Urothelium cell line (cell line): ENCODE measurements around the gene CAST.

Experiments
- DNase-seq: peaks from one replicate; pipeline ENCODE4 v3.0.0; 2011; ENCODE audit warnings: low spot score, mixed read lengths
- FAIRE-seq: peaks from 2 replicates; lab custom pipeline; 2011; peaks lifted over from hg19 to GRCh38; lab: Jason Lieb, UNC

Gene CAST

DNA sequence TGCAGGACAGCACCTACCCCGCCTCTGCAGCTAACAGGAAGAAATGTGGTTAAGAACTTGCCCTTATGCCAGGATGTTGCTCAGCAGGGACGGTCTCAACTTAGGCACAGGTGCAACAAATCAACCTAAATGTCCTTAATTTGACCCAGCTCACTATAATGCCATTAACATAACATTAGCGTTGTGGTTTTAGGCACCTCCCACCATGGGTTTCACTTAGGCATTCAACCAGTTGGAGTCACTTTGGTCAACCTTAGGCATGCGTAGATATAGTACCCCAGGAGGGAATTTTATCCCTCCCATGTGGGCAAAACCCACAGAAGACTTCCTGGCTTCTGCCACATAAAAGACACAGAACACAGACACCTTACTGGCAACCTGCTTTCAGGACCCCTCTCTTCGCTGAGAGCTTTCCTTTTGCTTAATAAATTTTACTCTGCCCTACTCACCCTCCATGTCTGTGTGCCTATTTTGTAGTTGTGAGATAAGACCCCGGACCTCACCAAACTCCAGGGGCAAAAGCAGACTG is 154.3 kb downstream of the CAST start:
- FAIRE-seq: peak; percentile 27
- DNase-seq: no peak

DNA sequence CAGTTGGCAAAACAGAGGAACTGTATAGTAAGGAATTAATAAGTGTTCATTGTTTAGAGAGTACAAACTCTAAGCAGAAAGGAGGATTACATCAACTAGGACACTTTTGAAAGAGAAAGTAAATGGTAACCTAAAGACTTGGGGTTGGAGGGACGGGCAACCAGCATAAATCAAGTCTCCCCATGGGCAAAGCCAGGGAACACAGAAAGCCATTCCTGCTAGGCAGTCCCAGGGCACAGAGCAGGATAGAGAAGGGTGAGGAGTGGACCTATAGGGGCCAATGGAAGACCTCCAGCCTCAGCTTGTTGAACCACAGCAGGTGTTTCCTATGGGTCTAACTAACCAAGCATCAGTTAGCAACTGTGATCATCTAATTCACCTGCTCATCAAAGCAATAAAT is 154.8 kb downstream of the CAST start:
- FAIRE-seq (no peak), DNase-seq (no peak)

DNA sequence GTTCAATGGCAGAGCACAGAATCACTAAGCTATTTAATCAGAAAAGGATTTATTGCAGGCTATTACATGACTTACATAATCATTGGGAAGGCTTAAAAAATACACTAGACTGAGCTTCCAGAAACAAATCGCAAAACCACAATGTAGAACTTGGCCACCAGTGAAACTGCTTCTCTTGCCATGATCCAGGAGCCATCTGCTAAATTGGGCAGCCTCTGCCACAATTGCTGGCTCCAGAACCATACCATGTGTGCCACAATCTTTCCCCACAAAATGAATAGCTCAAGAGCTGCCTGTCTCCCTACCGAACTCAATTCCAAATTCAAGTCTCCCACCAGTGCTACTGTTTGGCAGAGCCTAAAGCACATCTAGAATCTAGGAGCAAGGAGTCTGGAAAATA is 155.3 kb downstream of the CAST start:
- DNase-seq: no peak
- FAIRE-seq: no peak

DNA sequence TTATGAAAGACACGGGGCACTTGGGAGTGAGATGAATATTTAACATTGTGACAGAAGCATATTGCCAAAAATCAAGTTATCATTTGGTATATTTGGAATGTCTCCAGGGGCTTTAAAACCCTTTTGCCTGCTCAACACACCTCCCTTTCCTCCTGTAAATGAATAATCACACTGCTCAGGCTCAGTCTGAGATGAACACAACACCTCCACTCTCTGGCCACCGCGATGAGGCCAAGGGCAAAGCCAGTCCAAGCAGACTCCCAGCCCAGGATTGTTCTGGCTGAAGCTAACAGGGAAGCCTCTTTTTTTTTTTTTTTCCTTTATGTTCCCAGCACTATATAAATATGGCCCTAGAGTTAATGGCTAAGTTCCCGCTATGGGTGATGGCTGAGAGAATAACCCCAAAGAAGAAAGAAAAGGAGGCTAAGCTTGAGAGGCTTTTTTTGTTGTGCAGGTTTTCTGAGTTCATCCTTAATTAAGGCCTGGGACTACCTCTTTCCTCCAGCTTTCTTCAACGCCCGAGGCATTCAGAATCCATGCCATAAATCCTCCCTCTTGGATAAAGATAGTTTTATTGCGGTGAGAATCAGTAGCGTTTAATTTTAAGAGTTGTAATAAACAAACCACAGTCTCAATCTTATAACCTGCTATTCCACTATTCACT is 156.1 kb downstream of the CAST start:
- DNase-seq (no peak), FAIRE-seq (no peak)

DNA sequence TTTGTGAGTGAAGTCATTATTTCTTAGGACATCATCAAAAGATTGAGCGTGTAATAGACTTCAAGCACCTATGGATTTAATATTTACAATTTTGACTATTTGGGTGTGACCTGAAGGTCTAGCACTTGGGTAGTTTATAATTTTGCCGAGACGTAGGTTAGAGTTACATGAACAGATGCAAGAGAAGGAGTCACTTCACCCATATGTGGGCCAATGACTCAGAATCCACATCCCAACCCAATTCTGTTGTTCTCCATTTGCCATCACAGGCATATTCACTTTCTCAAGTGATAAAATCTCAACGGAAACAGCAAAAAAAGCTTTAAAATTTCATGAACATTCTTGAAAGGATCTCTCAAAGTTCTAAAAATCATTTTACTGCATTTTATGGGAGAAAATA is 157.6 kb downstream of the CAST start:
- FAIRE-seq (no peak), DNase-seq (no peak)

DNA sequence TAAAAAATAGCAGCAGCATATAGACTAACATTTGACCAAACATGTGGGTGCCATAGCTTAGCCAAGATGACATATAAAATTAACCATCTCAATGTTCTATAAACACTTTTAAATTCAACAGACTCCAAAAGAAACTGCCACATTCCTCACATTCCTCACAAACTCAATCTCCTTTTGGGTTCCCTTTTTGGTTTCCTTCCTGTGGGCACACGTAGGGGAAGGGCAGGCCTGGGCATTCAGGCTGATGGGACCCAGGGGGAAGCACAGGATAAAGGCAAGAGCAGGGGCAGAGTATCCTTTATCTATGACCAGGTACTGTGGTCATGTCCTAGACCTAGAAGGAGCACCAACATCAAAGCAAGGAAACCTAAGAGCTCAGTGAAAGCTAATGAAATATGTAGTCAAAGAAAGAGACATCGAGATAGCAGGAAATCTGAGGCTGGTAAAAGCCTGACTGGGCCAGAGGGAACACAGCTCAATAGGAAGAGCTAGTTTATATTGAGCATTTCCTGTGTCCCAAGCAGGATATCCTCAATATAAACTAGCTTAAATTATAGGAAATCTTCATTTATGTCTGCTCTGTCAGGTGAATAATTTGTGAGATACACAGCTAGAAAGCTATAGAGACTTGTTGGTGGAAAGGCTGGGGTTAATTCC is 159.2 kb downstream of the CAST start:
- FAIRE-seq: no peak
- peak; percentile 21 for DNase-seq

DNA sequence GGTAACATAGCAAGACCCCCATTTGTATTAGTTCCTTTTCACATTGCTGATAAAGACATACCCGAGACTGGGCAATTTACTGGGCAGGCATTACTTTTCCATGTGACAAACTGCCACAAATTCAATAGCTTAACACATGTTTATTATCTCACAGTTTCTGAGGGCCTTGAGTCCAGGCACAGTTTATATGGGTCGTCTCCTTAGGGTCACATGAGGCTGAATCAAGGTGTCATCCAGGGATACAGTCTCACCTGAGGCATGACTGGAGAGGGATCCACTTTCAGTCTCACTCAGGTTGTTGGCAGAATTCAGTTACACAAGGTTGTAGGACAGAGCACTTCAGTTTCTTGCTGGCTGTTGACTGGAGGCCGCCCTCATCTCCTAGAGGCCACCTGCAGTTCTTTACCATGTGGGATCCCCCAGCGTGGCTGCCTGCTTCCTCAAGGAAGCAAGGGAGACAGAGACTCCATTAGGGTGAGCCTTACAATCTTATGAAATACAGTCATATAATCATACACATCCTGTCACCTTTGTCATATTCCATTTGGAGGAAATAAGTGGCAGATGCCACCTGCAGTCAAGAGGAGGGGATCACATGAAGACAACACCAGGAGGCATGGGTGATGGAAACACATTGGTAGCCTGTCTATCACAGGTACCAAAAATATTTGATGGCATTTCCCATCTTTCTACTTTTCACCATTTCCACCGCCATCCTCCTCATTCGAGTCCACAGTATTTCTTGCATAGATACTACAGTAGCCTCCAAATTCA is 160.7 kb downstream of the CAST start:
- FAIRE-seq (no peak), DNase-seq (no peak)

DNA sequence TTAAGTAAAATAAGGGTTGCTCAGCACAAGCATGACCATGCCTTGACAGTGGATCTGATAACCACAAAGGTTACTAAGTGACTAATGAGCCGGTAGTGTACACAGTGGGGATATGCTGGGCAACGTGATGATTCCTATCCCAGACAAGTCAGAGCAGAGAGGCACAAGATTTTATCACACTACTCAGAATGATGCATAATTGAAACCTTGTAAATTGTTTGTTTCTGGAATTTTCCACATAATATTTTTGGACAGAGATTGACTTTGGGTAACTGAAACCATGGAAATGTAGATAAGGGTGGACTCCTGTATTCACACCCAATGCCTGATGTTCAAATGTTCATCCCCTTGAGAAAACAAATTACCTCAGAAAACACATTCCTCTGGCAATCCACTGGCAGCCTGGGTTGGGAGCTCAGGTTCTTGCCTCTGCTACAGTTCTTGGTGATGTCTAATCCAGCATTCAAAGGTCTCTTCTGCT is 161.8 kb downstream of the CAST start:
- FAIRE-seq: no peak
- DNase-seq: peak; percentile 27
